Heart right ventricle (tissue), 16 donors: Measurements from ENCODE around the gene DBI. TPM values are rescaled to one million over a fixed set of nuclear protein-coding genes. Genes with fewer than 3 reads are reported as not detected.
"Not testable (repeated sequence)": the region's sequence is repeated elsewhere in the genome, so short reads cannot be mapped to it uniquely, and the experiment has no call there.

Experiments used
- ATAC-seq, 8 donors: fragments of 200-7000 bp; cut with Tn5 transposase; one replicate each; pipeline ENCODE4 v1.9.1; 2020; ENCODE audit warnings: mild to moderate bottlenecking in 8 of 8, moderate library complexity in 8 of 8, moderate number of reproducible peaks in 1 of 8
- DNase-seq, 2 donors: peaks; one replicate each; pipeline ENCODE4 v3.0.0-alpha.2; 2020
- H3K27ac ChIP-seq, 10 donors: fragments of 200-600 bp; sonication (generic) in 2 of 10; one replicate each; pipeline versions ENCODE4 v1.5.0 to v1.8.0; 2020 to 2022; ENCODE audit warnings: mild to moderate bottlenecking in 3 of 10
- H3K27me3 ChIP-seq, 7 donors: fragments of 200-600 bp; one replicate each; pipeline ENCODE4 v1.8.0; 2021 to 2022; ENCODE audit warnings: mild to moderate bottlenecking in 2 of 7
- H3K36me3 ChIP-seq, 9 donors: fragments of 200-600 bp; sonication (generic) in 1 of 9; one replicate each; pipeline versions ENCODE4 v1.5.0 to v1.8.0; 2020 to 2022; ENCODE audit warnings: mild to moderate bottlenecking in 2 of 9
- H3K4me1 ChIP-seq, 9 donors: fragments of 200-600 bp; sonication (generic) in 1 of 9; one replicate each; pipeline versions ENCODE4 v1.5.0 to v1.8.0; 2020 to 2022; ENCODE audit warnings: mild to moderate bottlenecking in 4 of 9
- H3K4me3 ChIP-seq, 10 donors: fragments of 200-600 bp; sonication (generic) in 2 of 10; one replicate each; pipeline versions ENCODE4 v1.5.0 to v1.8.0; 2020 to 2022; ENCODE audit warnings: mild to moderate bottlenecking in 7 of 10, moderate library complexity in 2 of 10
- H3K9me3 ChIP-seq, 11 donors: fragments of 200-600 bp in 10 of 11; sonication (generic) in 2 of 11; one replicate each; pipeline versions ENCODE4 v1.5.0 to v1.8.0; 2013 to 2022; ENCODE audit warnings: mild to moderate bottlenecking in 2 of 11, control low read depth in 1 of 11, moderate library complexity in 1 of 11
- CTCF ChIP-seq, 9 donors: fragments of 200-600 bp; sonication (generic) in 2 of 9; IDR thresholded peaks; one replicate each; pipeline versions ENCODE4 v1.5.0 to v1.8.0; 2021 to 2022; ENCODE audit warnings: antibody characterized with exemption in 9 of 9, mild to moderate bottlenecking in 5 of 9, moderate library complexity in 1 of 9
- WGBS, 2 donors: extraction: QIAGEN DNeasy Blood & Tissue Kit; methylation state at CpG; one replicate each; pipeline ENCODE4 v1.1.7; 2013; ENCODE audit warnings: inconsistent platforms in 1 of 2; 5-methylcytosine and 5-hydroxymethylcytosine counted together
- intact Hi-C, 10 donors: fragments of 100-400 bp; cut with DNase I; formaldehyde crosslinking; loops; one replicate each; pipeline versions ENCODE4 v1.11.1 to v1.14.2; 2022
- polyA plus RNA-seq, 2 donors: library from polyadenylated mRNA; stranded (reverse); fragments of 200-250 nt; gene quantifications; one replicate each; pipeline ENCODE4 v1.2.3, GENCODE V29; 2013
- total RNA-seq, 10 donors: library from RNA; stranded (reverse); fragmentation: NEBNext Ultra II Directional in 3 of 10; extraction: Animal tissue kit (Norgen Biotek cat#: 25700) in 3 of 10; gene quantifications; one replicate each; pipeline versions ENCODE4 v1.2.1 to v1.2.4, GENCODE V29; 2021 to 2023
- donor health status: Arrhythmogenic right ventricular cardiomyopathy.
- donor health status: ischemic (EF 13 %, LVEDD 7.1; RV severe dilation, severe dysfunction).
- donor health status: healthy with polysubstance abuse.
- donor health status: DM: no; HTN: yes; CAD: no.
- donor health status: DM: no; HTN: no; CAD: no.
- donor health status: ischemic (EF 25% LVEDD 6.9; RV normal size, moderate dysfunction).
- donor health status: ischemic (EF 25% LVEDD 5.7; RV mildly dilated, moderate dysfunction).
- donor health status: healthy.
- donor health status: DM: yes; HTN: yes; CAD: no.
- donor health status: Ischemic cardiomyopathy.
- donor health status: ischemic (EF 35%, LVEDD 5.7; RV mildly dilated, moderate dysfunction).
- donor health status: nonischemic (EF 11% LVEDD 7.7; RV severe dilation, severe dysfunction).
- donor health status: DM: yes; HTN: yes; CAD: no.
- donor health status: PGD.
- donor health status: ischemic (EF 29% LVEDD 5.4; RV normal size, mild dysfunction).
- donor health status: nonischemic (EF 23%, LVEDD 6.1; RV moderate dilation, normal function).

Gene DBI
- total and polyA plus RNA-seq, 12 donors: 195 to 502 (median 274) TPM

GRCh38 chr2:119372778-119373568 is 6.2 kb downstream of the DBI start:
- no peaks in the 10 kb centered on the region for H3K27me3 ChIP-seq
- ATAC-seq (no peak), DNase-seq (no peak)
- intact Hi-C loops: no loop called here
- peaks cover 2 to 39% (median 30%) of the 10 kb centered on the region in 9 donors for H3K4me1 ChIP-seq
- no peak for TF ChIP-seq CTCF (IDR thresholded peaks at IDR 0.05)
- peaks cover 8 to 73% (median 61%) of the 10 kb centered on the region in 9 donors for H3K36me3 ChIP-seq
- no peak overlapping the region for H3K27ac ChIP-seq
- no peak overlapping the region for H3K4me3 ChIP-seq
- peaks cover 0 to 19% (median 0%) of the 10 kb centered on the region in 11 donors for H3K9me3 ChIP-seq
- WGBS, 2 donors: 88 to 97% methylated on average over 7 of the region's 7 CpGs

GRCh38 chr2:119373907-119374745 is 7.3 kb downstream of the DBI start:
- H3K27me3 ChIP-seq, H3K27ac ChIP-seq, H3K4me3 ChIP-seq, DNase-seq, ATAC-seq, intact Hi-C loops: not testable (repeated sequence)
- Histone ChIP-seq H3K9me3 (peaks cover 0 to 19% (median 0%) of the 10 kb centered on the region in 11 donors), H3K36me3 (peaks cover 8 to 63% (median 51%) of the 10 kb centered on the region in 9 donors), H3K4me1 (peaks cover 0 to 27% (median 19%) of the 10 kb centered on the region in 9 donors)
- 97% methylated on average over 5 of the region's 5 CpGs for WGBS, 2 donors

GRCh38 chr2:119376406-119376805 is 9.6 kb downstream of the DBI start:
- peaks cover 8 to 41% (median 34%) of the 10 kb centered on the region in 9 donors for H3K36me3 ChIP-seq
- H3K27ac ChIP-seq, intact Hi-C loops, ATAC-seq, H3K4me3 ChIP-seq, H3K4me1 ChIP-seq, DNase-seq, H3K27me3 ChIP-seq: not testable (repeated sequence)
- WGBS, 2 donors: 88 to 89% methylated on average over 6 of the region's 6 CpGs
- H3K9me3 ChIP-seq: peaks cover 0 to 19% (median 0%) of the 10 kb centered on the region in 11 donors

GRCh38 chr2:119376810-119377209 is 10.0 kb downstream of the DBI start:
- 96 to 97% methylated on average over 5 of the region's 5 CpGs for WGBS, 2 donors
- Histone ChIP-seq H3K4me1 (peaks cover 0 to under 1% (median 0%) of the 10 kb centered on the region in 9 donors), H3K4me3 (no peak overlapping the region), H3K27ac (no peak overlapping the region), H3K9me3 (peaks cover 0 to 19% (median 0%) of the 10 kb centered on the region in 11 donors), H3K27me3 (no peaks in the 10 kb centered on the region), H3K36me3 (peaks cover 6 to 37% (median 30%) of the 10 kb centered on the region in 9 donors)
- ATAC-seq (no peak), DNase-seq (no peak)
- TF ChIP-seq CTCF (IDR thresholded peaks at IDR 0.05): no peak
- intact Hi-C loops: no loop called here

GRCh38 chr2:119377294-119377992 is 10.7 kb downstream of the DBI start:
- Histone ChIP-seq H3K4me3 (no peak overlapping the region), H3K9me3 (peaks cover 0 to 19% (median 0%) of the 10 kb centered on the region in 11 donors), H3K27me3 (no peaks in the 10 kb centered on the region), H3K36me3 (peaks cover 6 to 30% (median 24%) of the 10 kb centered on the region in 9 donors), H3K27ac (no peak overlapping the region), H3K4me1 (no peaks in the 10 kb centered on the region)
- WGBS, 2 donors: 89% methylated on average over 7 of the region's 7 CpGs
- no peak for ATAC-seq
- no peak for TF ChIP-seq CTCF (IDR thresholded peaks at IDR 0.05)
- intact Hi-C loops: no loop called here
- DNase-seq: no peak
